Fibroblast of the conjunctiva (primary cell): ENCODE data around the gene NSUN3.

ENCODE experiments used
- DNase-seq: peaks from one replicate; pipeline ENCODE4 v3.0.0-alpha.2; 2010; ENCODE audit warnings: low read depth

The NSUN3 gene

GRCh38 chr3:94130690-94131089 is 67.8 kb downstream of the NSUN3 start:
- no peak for DNase-seq

- no peak for DNase-seq
Observed at GRCh38 chr3:94132777-94133176, 69.9 kb downstream of the NSUN3 start.

GRCh38 chr3:94136133-94136532 is 73.3 kb downstream of the NSUN3 start:
- no peak for DNase-seq

DNA sequence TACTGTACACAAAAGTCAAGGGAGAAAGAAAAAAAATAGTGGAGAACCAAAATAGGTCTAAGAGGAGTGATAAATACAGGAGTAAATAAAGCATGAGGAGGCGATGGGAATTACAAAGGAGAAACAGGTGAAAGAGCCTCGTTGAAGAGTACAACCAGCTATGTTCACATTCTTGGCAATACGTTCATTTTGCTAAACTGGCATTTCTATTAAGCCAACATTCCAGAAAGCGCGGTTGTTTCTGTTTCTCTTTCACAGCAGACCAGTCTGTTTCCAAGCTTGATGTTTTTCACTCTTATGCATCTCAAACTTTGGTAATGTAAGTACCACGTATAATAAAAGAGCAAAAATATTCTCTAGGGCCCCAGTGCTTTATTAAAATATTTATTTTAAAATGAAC is 74.5 kb downstream of the NSUN3 start:
- DNase-seq, result no peak

- no peak for DNase-seq
Observed at GRCh38 chr3:94146455-94146854, 83.6 kb downstream of the NSUN3 start.

DNA sequence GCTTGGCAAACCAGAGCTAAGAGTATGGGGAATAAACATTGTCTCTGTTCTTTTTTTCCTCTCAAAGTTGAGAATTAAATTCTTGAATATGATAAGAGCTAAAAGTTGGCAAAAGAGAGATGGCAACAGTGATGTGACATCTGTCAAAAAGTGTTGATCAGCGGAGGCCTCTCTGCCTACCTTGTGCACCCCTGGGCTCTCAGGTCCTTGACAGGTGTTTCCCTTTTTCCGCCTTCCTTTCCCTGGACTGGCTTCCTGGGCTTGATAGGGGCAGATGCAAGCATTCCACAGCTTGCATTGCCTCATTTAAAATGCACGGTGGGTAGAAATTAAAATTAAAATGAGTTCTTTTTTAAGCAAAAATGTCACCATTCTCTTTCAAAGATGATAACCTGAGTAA is 84.2 kb downstream of the NSUN3 start:
- no peak for DNase-seq

GRCh38 chr3:94150113-94150512 is 87.3 kb downstream of the NSUN3 start:
- no peak for DNase-seq

DNA sequence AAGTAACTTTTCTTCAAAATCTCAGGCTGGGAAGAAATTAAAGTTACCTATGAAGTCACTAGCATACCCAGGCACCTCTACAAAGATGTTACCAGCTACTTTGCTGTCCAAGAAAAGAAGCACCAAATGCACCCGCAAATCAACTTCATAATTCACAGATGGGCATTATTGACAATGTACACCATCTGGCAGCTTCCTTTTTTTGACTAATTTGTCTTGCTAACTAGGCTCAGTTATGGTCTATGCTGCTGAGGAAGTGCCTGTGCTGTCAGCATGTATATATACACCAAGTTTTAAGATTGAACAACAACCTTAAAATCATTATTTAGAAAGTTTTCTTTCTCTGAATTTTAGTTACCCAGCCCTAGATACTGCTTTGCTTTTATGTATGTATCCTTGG is 93.8 kb downstream of the NSUN3 start:
- DNase-seq, result no peak

DNA sequence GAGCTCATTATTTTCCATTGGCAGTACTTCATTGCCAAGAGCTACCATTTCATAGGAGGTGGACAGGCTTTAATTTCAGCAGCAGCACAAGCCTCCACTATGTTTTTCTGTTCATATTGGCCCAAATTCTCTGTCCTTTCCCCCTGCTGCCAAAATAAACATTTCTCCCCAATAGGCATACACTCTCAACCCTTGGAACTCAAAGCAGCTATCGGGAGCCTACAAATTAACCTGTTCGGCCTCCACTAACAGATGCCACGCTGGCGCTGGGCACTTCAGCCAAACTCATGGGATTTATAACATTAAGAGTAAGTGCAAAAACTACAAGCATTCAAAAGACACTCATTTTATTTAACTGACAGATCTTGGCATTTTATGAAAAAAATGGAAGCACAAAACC is 95.7 kb downstream of the NSUN3 start:
- DNase-seq, result no peak

DNA sequence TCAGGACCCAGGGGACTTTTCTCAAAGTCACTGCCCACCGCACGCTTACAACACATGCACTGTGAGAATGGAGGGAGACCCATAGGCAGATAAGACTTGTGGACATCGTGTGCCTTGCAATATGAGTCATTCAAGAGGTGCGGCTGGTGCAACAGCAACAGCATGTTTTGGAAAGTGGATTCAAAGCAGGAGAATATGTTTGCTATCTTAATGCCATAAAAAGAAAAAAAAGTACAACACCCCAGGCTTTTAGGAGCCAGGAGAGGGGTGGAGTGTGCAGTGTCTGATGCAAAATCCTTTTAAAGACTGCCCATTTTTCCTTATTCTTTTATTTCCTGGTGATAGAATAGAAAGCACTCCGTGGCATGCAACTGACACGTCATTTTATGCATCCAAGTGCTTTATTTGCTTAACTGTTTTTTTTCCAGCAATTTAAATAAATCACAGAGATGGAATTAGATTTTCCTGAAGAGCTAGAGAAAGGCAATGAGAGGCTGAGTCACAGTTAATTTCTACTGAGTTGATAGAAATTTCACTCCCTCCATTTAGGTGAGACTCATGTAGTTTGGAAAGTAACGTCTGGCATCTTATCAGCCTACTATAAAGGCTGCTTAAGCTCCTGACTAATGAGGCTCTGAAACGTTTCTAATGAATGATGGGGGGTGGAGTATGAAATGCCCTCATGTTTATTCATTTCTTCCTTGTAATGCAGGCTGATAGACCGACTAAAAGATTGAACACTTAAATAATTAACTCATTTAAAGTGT is 96.4 kb downstream of the NSUN3 start:
- DNase-seq, result peak; percentile 22

DNA sequence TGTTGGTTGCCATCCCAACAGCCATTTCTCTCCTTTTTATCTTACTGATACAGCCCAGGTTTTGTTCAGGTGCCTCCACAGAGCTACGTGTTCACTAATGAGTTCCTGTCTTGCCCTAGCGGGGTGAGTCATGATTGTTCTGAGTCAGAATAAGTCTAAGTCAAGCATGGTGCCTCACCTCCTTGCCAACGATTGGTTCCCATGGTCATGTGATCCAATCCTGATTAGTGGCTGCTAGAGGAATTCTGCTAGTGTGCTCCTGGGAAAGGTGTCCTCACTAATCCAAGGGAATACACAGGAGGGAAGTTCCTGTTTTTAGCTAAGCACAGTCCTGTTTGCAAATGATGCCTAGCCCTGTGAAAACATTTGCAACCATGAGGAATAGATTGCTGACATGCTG is 99.8 kb downstream of the NSUN3 start:
- no peak for DNase-seq

DNA sequence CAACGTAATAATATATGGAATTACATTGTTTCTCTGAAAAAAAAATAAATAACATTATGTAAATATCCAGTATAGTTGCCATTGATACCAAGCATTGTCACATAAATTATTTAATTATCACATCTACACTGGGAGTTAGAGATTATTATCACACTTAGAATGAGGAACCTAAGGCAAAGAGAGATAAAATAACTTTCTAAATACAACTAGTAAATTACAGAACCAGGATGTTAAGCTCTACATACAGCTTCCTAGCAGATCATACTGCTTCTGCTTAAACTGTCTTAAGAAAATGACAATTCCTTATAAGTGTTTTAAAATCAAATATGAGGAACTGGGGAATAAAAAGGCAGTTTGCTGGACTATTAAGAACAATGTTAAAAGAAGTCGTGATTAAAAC is 104.5 kb downstream of the NSUN3 start:
- DNase-seq, result no peak

DNA sequence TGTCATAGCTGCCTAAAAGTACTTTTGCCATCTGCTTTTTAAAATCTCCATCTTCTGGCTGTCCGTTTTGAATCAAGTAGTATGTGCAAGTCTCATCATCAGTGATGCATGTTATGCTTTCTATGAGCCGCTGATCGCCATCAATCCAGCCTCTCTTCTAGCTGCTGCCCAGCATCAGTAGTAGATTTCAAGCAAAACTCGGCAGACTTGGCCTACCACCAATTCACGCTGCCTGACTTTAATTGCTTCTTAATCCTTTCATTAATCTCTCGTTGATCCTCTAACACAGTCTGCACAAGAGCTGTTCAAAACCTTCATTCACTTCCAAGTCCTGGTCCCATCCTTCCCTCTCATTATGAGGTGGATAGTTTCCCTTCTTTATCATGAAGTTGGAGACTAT is 104.9 kb downstream of the NSUN3 start:
- no peak for DNase-seq

DNA sequence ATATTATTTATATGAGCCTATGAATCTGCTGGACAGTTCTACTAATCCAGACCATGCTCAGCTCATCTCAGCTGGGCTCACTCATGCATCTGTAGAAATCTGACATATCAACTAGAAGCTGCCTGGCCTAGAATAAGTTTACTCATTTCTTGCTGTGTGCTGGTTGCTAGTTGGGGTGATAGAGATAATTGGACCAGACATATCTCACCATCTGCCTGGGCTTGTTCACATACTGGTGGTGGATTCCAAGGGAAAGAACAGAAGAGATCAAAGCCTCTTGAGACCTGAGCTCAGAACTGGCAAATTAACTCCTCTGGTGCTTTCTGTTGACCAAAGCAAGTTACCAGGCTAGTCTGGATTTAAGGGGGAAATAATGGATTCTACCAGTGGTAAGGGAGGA is 109.1 kb downstream of the NSUN3 start:
- DNase-seq, result no peak

DNA sequence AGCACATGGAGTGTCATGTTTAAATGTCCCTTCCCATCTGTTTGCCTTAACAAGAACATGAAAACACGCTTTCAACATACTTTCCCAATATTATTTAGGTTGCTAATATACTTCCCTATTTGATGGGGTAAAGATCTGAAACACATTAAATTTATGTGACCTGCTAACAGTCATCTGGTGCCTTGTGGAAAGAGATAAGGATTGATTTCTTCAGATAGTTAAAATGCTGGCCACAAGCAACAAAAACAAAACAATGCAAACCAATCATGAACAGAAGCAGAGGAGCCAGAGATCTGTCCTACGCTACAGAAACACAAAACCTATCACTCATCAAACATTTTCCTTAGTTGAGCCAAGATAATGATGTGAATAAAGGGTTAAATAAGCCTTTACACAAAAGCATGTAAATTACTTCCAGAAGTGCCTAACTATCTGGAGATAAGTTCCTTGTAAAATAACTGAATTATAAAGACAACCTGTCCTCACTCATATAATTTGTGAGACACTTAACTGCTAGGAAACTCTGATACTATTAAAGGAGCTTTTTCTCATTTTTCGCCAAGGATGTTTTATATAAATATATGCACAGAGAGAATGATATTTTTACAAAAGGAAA is 109.9 kb downstream of the NSUN3 start:
- DNase-seq, result no peak

GRCh38 chr3:94173673-94174434 is 111.0 kb downstream of the NSUN3 start:
- no peak for DNase-seq

- no peak for DNase-seq
Observed at GRCh38 chr3:94175677-94176076, 112.8 kb downstream of the NSUN3 start.

DNA sequence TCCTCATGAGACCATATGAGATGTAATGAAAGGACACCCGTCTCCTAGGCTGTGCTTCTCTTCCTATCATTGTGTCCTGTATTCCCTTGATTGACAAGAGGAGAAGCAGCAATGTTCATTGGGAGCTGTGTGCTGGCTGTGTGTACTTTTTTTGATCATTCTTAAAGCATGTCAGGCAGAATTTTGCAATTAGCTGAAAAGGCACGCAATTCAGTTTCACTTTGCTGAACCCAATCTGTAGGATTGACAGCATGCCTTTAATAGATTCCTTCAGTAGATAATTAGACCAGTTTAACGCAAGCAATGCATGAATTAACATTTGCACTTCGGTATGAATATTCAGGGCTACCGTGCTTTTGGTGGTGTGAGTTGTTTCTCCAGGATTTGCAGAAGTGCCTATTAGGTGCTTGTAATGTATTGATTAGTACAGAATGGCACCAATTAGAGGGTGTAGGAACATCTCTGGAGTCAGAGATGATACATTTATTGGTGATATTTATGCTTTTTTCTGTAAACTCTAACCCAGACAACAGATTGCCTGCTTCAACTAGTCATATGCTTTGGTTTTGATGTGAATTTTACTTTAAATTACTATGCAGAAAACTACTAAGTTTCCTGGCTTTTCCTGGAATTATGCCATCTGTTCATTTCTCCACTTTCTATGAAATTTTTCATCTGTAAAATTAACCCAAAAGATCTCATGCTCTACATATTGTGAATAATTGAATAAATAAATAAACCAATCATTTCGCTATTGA is 114.3 kb downstream of the NSUN3 start:
- DNase-seq, result no peak
